GM18858 (cell line): Measurements from ENCODE around the gene TSC22D3.

ENCODE experiments used
- ATAC-seq: cut with Tn5 transposase; IDR thresholded peaks from one replicate; pipeline ENCODE4 v1.9.1; 2021; ENCODE audit not compliant: unreplicated experiment

The TSC22D3 gene

GRCh38 chrX:107760304-107761077, 15.1 kb downstream of the TSC22D3 start:
- ATAC-seq, result no peak

DNA sequence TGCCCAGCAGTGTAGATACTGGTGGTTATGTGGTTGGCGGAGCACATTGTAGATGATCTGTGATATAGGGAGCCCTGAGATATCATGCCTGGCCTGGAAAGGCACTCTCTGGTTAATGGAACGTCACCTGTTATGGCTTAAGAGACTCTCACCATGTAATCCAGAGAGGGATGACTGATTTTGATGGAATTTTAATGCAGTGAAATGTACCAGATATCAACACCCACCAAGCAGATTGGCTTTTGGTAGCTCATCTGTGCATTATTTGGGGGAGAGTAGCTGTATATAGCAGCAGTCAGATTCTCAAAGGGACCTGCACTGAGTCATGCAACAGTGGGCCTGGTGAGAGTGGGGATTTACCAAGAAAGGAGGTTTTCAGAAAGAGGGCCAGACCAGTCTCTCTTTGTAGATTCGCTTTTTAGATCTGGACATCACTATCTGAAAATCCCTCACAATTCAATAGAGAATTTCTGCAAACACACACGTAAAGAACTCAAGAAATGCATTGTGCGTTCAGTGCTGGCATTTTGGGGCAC, 17.3 kb downstream of the TSC22D3 start:
- no peak for ATAC-seq

DNA sequence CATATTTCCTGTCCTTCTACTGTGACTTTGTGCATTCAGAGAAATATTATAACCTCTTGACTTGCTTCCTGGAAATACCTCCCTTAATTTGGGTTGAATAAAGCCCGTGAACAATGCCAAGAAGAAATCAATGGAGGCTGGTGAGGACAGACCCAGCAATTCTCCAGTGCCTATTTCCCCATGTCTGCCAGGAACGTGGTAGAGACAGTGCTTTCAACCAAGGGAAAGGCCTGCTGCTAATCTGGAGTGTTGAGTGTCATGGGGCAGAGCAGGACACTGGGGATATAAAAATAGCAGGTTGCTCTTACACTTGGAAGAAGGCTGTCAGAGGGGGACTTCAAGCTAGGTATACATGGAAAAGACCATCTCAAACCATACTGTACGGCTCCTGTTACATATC, 19.9 kb downstream of the TSC22D3 start:
- ATAC-seq, result no peak

DNA sequence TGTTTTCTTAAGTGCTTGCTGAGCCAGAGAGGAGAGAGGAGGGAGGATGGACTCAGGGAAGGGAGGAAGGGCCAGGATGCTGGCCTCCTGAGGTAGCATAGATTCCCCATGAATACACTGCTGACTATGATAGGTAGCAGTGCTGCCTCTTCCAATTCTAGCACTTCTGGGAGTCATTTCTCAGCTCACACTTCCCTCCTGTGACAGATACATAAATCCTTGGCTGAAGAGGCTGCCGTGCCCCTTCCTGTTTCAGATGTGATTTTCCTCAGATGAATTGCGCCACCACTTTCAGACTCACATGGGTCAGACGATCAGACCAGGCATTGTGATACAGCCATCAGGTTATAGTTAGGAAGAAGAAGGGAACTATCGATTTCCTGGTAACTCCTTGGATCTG, 22.4 kb downstream of the TSC22D3 start:
- no peak for ATAC-seq

GRCh38 chrX:107752714-107753113, 22.9 kb downstream of the TSC22D3 start:
- no peak for ATAC-seq

DNA sequence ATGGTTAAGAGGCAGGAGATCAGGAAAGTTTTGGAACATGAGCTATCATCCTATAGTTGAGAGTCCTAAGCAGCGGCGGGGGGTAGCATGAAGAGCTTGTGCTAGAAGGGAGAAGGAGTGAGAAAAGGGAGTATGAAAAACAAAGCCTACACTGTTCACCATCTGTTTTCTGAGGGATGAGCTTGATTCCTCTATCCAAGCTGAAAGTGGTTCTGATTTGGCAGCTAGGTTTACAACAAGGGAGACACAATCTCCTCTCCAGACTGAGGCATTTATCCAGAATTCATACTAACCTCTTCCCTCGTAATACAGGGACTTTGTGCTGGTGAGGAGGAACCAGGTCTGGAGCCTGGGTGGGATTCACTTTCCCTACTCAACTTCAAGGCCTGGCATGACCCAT, 23.5 kb downstream of the TSC22D3 start:
- ATAC-seq, result no peak

DNA sequence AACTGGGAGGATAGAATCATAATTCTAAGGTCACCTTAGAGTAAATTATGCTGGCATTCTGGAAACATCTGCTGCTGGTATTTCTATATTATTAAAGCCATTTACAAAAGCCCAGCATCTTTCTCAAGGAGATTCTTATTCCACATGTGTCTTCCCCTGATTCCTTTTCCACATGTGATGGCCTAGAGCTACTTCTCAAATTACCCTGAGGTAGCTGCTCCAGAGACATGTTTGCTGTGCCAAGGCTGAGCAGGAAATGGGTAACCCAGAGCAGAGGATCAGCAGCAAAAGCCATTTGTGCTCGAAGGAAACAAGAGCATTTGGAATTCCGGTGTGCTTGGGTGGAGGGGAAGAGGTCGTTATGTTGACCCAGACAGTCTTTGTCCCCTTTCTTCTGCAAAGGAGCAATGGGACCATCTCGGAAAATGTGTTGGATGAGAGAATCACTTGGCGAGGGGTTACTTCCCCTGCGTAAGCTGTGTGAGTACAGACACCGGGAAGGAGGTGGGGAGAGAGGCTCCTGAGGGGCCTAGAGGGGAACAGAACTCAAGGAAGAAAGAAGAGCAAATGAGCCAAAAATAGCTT, 24.6 kb downstream of the TSC22D3 start:
- no peak for ATAC-seq

- no peak for ATAC-seq
Observed at GRCh38 chrX:107750263-107750662, 25.3 kb downstream of the TSC22D3 start.

- no peak for ATAC-seq
Observed at GRCh38 chrX:107748506-107748905, 27.1 kb downstream of the TSC22D3 start.

- ATAC-seq, result no peak
Observed at GRCh38 chrX:107747596-107748161, 27.9 kb downstream of the TSC22D3 start.

DNA sequence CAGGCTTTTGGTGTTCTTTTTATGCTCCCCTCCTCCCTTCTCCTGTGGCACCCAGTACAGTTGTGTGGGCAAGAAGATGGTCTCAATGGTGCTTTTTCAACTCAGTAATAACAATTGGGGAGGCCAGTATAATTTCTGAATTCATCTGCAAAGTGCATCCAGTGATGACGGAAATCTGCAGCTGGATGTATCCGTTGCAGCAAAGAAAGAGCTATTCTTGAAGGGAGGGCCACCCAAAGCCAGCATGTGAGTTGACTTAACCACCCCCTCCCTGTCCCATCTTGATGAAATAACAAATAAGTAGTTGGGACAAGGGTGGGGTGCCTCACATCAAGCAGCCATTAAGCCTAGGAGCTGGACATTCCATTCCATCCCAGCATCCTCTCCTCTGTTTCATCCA, 30.7 kb downstream of the TSC22D3 start:
- no peak for ATAC-seq

GRCh38 chrX:107743995-107744394, 31.6 kb downstream of the TSC22D3 start:
- no peak for ATAC-seq

DNA sequence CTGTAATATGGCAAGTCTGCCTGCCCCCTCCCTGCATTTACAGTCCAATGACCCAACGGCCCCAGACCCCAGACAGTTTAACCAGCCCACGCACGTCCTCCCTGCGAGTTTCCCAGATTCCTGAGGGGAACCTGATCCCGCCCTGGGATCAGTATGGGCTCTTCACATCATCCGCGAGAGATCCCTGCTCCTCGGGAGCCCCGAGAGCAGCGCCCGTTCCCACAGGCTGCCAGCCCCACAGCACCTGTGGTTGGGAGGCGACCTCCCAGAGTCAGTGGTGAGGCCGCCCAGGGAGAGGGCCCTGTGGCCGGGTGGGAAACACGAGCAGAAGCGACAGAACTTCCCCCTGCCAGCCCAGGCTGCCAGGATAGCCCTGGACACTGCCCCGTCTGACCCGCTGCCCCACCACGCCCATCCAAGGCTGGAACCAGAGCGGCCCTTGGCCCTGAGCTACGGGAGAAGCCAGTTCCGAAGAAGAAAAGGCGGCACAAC, 32.8 kb downstream of the TSC22D3 start:
- ATAC-seq, result no peak

- ATAC-seq, result peak; percentile 11
Observed at GRCh38 chrX:107741404-107741790, 34.2 kb downstream of the TSC22D3 start.

- no peak for ATAC-seq
Observed at GRCh38 chrX:107739541-107739940, 36.0 kb downstream of the TSC22D3 start.

DNA sequence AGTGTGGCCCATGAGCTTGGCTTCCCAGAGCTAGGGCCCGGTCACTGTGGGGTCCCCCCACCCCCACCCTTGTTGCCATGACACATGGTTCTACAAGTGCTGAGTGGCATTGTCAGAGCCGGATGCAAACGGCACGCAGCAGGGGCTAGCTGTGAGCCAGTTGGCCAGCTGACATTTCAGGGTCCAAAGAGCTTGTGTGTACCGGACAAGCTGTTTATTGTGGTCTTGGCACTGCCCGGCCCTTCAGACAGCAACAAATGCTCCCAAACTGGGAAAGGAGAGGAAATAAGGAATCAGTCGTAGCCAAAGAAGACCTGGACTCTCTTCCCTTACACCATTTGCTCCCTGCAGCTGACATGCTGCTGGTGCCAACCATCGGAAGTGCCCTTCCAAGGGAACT, 36.8 kb downstream of the TSC22D3 start:
- ATAC-seq, result no peak

DNA sequence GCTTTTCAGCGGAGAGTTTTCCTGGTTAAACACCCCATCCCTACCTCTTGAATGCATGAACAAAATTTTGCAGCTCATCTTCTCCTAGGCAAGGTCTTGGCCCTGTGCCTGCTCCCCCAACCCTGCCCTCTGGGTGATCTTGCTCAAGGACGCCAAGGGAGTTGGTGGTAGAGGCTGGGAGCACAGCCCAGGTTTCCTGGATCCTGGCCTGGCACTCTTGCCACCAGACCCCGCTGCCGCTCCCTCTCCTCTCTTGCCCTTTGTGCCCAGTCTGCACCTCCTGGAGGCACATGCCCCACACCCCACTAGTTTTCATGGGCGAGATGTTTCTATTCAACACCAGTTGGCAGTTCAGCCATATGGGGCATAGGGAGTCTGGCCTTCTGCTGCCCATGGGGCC, 37.3 kb downstream of the TSC22D3 start:
- no peak for ATAC-seq

- ATAC-seq, result no peak
Observed at GRCh38 chrX:107736781-107737531, 38.6 kb downstream of the TSC22D3 start.

DNA sequence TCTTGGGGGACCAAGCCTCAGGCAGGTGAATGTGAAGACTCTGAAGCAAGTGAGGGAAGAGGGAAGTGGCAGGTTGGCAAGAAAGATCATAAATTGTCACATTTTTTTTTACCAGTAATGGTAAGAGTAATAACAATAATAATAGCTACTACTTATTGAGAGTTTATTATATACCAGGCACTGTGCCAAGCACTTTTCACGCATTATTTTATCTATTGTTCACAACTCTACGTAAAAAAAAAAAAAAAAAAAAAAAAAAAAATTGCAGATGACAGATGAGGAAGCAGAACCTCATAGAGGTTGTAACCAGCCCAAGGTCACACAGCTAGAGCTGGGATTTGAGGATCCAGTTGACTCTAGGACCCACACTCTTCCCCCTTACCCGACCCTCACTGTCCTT, 40.9 kb downstream of the TSC22D3 start:
- ATAC-seq, result no peak

DNA sequence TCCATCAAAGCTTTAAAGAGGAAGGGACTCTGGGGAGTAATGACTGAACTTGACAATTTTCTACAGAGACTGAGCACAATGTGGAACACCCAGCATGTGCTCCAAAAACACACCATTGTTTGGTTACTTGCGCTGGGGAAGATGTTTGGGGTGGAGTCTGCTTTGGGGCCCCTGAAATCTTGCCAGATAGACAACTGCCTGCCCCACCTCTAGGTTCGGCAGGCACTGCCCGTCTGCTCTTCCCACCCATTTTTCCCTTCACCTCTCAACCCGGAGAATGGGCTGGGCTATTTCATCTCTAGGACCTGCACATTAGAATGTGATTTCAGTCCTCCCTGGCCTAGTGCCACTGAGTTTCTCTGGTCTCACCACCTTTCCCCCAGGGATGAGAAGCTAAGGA, 41.9 kb downstream of the TSC22D3 start:
- no peak for ATAC-seq

DNA sequence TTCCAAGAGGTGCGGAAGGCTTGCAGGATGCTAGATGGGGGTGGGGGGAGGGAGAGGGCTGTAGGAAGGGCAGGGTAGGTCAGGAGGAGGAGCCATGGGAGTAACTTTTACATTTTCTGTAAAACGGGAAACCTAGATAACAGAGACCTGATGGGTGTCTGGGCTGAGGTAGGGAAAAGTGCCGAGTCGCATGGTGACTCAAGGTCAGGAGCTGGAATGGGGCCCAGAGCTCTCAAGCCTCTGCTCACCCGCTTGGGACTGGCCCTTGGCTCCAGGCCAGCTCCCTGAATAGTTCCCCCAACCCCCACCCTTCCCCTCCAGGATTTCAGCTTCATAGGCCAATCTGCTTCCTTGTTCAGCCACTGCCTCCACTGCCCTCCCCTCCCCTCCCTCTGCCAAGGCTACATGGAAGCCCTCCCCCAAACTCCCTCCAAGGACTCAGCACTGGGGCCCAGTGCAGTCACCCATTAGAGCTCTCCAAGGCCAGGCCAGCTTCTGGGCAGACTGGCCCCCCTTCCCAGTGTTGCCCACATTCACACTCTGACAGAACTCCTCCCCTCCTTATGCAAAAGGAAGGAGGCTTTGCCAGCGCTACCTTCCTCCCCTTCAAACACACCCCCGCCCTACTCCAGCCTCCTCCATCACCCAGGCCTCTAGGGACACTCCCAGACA, 43.6 kb downstream of the TSC22D3 start:
- no peak for ATAC-seq
